H54 (cell line): ENCODE data around the gene WDR83.
"Not testable (repeated sequence)": the region's sequence is repeated elsewhere in the genome, so short reads cannot be mapped to it uniquely, and the experiment has no call there.

Experiments
- DNase-seq: peaks from one replicate; pipeline ENCODE4 v3.0.0; 2011; ENCODE audit warnings: low spot score, mixed read lengths; ENCODE audit not compliant: insufficient read length
- FAIRE-seq: peaks from 3 replicates; lab custom pipeline; 2011; peaks lifted over from hg19 to GRCh38; lab: Jason Lieb, UNC
- POLR2A ChIP-seq: IDR thresholded peaks from 2 replicates; pipeline ENCODE4 v1.6.1; 2011; ENCODE audit warnings: low read depth, mild to moderate bottlenecking, low read length

The WDR83 gene

GRCh38 chr19:12665671-12666264, 839 bp upstream of the WDR83 start:
- no peak for TF ChIP-seq POLR2A
- DNase-seq (no peak), FAIRE-seq (no peak)

GRCh38 chr19:12667731-12668302, 1.2 kb downstream of the WDR83 start:
- no peak for DNase-seq
- no peak for TF ChIP-seq POLR2A
- no peak for FAIRE-seq

DNA sequence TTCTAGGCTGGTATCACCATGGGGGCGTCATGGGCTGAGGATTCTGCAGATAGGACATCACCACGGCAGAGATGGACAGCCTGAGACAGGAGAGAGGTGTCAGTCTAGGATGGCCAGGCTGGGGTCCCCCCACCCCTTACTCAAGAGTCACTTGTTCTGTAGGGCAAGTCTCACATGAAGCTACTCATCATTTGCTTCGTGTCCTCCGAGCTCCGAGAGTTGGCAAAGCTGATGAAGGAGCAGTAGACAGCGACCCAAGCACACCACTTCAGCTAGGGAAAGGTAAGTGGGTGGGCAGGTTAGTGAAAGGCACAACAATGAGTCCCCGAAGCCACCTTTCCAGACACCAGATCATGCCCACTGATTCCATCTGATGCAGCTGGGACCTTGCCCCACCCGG, 1.7 kb downstream of the WDR83 start:
- FAIRE-seq (no peak), DNase-seq (no peak)

DNA sequence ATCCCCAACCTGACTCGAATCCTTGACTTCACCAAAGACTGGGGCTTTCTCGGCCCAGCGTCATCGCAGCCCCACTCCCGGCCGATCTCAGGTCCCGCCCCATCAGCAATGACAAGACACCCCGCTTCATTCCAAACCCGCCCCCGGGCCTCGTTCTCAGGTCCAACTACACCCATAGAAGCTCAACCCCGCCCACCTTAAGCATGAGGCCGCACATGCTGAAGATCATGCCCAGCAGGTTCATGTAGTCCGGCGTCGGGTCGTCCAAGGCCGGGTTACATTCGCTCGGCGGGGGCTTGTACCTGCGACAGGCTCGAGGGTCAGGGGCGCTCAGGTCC, 2.3 kb downstream of the WDR83 start:
- FAIRE-seq, result no peak
- no peak for DNase-seq
- no peak for TF ChIP-seq POLR2A

More for the DNA sequence above, 1.7 kb downstream of the WDR83 start:
- TF ChIP-seq POLR2A, result no peak

DNA sequence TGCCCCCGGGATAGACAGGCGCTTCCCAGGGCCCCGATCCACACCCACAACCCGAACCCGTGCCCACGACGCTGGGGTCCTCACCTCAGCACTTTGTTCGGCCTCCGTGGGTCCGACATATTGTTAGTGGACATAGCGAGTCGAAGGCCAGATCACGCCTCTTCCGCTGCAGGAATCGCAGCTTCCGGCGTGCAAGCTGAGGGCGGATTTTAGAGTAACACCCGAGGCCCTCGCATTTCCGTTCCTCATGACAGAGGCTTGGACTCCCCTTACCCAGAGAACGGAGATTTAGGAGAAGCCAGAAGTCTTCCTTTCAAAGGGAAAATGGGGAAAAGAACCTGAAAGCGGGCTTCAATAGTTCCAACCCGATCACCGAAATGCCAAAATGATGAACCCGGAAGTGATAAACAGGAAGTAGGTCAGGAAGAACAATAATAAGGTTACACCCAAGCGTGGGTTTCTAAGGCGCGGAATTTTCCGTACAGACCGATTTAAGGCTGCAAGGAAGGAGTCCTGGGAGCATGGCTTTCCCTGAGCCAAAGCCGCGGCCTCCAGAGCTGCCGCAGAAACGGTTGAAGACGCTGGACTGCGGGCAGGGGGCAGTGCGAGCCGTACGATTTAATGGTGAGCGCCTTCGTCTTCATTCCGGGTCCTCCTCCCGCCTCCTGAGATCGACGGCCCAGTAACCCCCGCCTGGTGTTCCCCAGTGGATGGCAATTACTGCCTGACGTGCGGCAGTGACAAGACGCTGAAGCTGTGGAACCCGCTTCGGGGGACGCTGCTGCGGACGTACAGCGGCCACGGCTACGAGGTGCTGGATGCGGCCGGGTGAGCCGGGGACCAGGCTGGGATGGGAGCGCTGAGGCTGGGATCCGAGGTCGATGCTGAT, 2.9 kb downstream of the WDR83 start:
- FAIRE-seq, result no peak

DNA sequence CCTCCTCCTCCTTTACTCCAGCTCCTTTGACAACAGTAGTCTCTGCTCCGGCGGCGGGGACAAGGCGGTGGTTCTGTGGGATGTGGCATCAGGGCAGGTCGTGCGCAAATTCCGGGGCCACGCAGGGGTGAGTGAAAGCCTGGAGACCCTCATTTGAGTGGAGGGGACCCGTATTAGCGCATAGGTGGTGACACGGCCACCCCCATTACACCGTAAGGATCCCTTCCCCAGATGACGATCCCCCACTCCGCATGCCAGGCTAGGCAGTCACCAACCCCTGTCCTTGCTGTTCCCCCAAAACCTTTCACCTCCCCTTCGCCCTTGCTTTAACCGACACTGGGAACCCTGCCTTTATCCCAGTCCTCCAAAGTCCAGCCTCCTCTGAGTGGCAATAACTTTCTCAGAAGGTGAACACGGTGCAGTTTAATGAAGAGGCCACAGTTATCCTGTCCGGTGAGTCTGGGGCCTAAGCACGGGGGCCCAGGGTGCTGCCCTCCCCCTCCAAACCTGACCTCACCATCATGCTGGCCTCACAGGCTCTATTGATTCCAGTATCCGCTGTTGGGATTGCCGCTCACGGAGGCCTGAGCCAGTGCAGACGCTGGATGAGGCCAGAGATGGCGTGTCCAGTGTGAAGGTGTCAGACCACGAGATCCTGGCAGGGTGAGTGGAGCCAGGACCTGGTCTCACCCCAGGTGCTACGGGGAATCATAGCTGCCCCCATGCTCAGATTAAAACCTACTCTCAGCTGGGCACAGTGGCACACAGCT, 3.7 kb downstream of the WDR83 start:
- TF ChIP-seq POLR2A, result 0 out of 2 replicates have a peak, but pooled peaks have one; percentile 3
- DNase-seq, result no peak
- FAIRE-seq, result no peak

More for the DNA sequence above, 2.9 kb downstream of the WDR83 start:
- TF ChIP-seq POLR2A, result peak; percentile 56
- peak; percentile 63 for DNase-seq

- DNase-seq (no peak), FAIRE-seq (no peak)
- TF ChIP-seq POLR2A, result no peak
Measured at GRCh38 chr19:12672744-12673143, 6.1 kb downstream of the WDR83 start.

- no peak for FAIRE-seq
- no peak for TF ChIP-seq POLR2A
- DNase-seq, result no peak
Measured at GRCh38 chr19:12675399-12675798, 8.8 kb downstream of the WDR83 start.

GRCh38 chr19:12675940-12676339, 9.3 kb downstream of the WDR83 start:
- no peak for TF ChIP-seq POLR2A
- DNase-seq (no peak), FAIRE-seq (no peak)

- DNase-seq, result peak; percentile 83
- no peak for TF ChIP-seq POLR2A
- no peak for FAIRE-seq
Measured at GRCh38 chr19:12676384-12676792, 9.8 kb downstream of the WDR83 start.

DNA sequence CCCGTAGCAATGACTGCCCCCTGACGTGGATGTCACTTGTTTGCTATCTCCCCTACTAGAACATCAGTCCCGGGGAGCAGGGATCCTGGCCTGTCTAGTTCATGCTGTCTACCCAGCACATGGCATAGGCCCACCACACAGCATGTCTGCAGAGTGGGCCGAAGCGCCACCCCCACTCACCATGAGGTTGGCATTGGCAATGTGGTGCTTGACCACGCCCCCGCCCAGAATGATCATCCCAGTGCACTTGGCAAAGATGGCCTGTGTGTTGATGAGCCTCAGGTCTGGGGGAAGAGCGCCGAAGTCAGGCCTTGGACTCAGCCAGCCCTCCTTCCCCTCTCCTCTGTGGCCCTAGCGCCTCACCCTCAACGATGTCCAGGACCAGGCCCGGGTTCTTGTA, 10.3 kb downstream of the WDR83 start:
- DNase-seq (no peak), FAIRE-seq (no peak)
- TF ChIP-seq POLR2A, result no peak

DNA sequence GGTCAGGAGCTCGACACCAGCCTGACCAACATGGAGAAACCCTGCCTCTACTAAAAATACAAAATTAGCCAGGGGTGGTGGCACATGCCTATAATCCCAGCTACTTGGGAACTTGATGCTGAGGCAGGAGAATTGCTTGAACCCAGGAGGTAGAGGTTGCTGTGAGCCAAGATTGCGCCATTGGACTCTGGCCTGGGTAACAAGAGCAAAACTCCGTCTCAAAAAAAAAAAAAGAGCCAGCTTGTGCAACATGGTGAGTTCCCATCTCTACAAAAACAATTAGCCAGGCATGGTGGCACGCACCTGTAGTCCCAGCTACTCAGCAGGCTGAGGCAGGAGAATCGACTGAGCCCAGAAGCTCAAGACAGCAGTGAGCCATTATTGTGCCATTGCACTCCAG, 11.4 kb downstream of the WDR83 start:
- not testable (repeated sequence) for FAIRE-seq, DNase-seq

DNA sequence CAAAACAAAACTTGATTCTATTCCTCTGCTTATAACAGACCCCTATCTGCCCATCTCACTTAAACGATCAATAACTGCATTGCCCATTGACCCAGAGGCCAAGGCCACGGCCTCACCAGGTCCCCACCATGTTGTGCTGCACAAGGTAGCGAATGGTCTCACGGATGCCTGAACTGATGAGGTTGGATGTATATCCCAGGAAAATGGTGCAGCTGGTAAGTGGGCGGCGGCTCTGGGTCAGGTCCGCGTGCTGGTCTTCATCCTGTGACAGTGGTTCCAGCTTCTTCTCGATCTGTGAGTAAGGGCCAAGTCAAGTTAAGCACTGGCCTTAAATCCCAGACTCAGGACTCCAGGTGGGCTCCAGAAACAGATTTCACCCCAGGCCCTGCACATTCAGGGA, 13.4 kb downstream of the WDR83 start:
- no peak for TF ChIP-seq POLR2A
- FAIRE-seq (no peak), DNase-seq (no peak)
